Measurements from ENCODE around the gene OPCML.

GRCh38 chr11:133232665-133233064 lies 299.6 kb downstream of the OPCML start:
- TF ChIP-seq CTCF (conservative IDR thresholded peaks at IDR 0.05; ENCODE audit: low read depth in 2 of 2) (no peak), POLR2AphosphoS5 (IDR thresholded peaks at IDR 0.05; ENCODE audit: low read depth) (no peak)

All from GM23338 (cell line).